Lower leg skin (tissue), 3 donors: ENCODE data around the gene SPZ1.

Source experiments
- CTCF ChIP-seq, 3 donors: fragments of 450-650 bp; IDR thresholded peaks; one replicate each; pipeline ENCODE4 v1.5.1; 2016; ENCODE audit warnings: antibody characterized with exemption in 3 of 3, mild to moderate bottlenecking in 3 of 3, moderate library complexity in 2 of 3
- POLR2A ChIP-seq, 2 donors: fragments of 450-650 bp; IDR thresholded peaks; one replicate each; pipeline ENCODE4 v1.6.1; 2016 to 2017; ENCODE audit warnings: antibody characterized with exemption in 2 of 2, mild to moderate bottlenecking in 1 of 2, moderate library complexity in 1 of 2

GRCh38 chr5:80284720-80285119 is 35.1 kb upstream of the SPZ1 start:
- TF ChIP-seq CTCF (IDR thresholded peaks at IDR 0.05) (no peak), POLR2A (IDR thresholded peaks at IDR 0.05) (no peak)
